Embryonic facial prominence (tissue), 1 donor: ENCODE measurements around the gene TC2N.
"Not testable (repeated sequence)": the region's sequence is repeated elsewhere in the genome, so short reads cannot be mapped to it uniquely, and the experiment has no call there.

Experiments
- DNase-seq: peaks from one replicate; pipeline ENCODE4 v3.0.0-alpha.2; 2016; ENCODE audit errors: extremely low spot score

Gene TC2N

DNA sequence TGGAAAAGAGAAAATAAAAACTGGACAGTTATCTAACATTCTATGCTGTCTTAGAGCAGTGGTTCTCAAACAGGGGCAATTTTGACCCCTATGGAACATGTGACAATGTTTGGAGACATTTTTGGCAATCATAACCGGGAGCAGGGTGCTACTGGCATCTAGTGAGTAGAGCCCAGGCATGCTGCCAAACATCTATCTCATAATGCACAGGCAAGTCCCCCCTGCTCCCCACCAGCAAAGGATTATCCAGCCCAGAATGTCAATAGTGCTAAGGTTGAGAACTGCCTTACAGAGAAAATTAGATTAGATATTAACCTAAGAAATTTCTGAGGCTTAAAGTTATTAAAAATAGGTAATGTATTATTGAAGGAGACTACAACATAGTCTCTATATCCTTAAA, 112.5 kb downstream of the TC2N start:
- no peak for DNase-seq

DNA sequence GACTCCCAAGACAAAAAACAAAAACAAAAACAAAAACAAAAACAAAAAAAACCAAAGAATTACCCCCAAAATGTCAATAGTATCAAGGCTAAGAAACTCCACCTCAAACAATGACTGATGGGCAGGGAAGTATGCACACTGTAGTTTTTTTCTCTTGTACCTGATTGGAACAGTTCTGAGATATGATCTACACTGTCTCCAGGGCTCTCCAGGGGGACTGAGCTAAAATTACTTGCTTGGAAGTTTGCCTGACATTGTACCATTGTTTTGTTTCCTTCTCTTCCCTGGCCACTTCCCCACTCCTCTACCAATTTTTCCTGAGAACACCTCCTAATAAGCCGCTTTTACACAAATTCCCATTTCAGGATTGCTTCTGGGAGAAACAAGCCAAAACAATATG, 113.2 kb downstream of the TC2N start:
- no peak for DNase-seq

DNA sequence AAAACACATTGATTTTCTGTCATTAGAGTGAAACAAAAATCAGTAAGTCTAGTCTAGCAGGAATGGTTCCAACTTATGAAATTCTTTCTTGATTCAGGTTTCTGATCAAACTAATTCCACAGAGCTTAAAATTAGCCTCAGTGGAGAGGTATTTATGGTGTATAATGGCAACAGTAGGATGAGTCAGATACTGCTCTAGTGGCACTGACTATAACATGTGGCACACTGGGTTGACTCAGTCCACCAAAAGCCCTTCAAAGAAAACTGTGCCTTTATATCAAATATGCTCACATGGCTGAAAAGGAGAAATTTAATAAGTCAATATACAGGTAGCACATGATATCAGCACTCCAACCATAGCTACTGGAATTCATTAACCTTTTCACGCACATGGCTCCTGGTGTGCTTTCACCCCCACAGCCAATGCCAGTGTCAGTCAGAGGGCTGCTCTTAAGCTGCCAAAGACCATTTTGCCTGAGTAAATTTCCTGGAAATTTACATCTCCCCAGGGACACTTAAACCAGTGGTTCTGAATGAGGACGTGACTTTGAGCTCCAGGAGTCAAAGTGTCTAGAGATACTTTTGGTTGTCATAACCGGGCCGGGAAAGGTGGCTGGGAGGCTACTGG, 113.7 kb downstream of the TC2N start:
- DNase-seq, result no peak

DNA sequence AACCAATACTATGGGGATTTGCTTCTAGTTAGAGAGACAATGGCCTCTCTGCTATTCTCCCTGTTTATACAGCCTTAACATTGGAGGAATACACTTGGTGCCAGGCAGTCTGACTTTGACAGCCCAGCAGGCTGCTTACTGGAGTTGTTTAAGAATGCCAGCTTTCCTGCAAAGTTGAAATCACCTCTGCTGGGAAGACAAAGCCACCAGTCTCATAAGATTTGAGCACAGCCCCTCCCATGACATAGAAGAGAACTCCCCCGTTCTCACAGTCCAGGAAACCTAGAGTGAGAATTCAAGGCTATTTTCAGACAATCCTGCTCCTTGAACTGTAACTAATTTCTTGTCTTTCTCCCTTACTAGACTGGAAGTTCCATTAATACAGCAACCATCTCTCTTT, 114.4 kb downstream of the TC2N start:
- DNase-seq, result no peak

DNA sequence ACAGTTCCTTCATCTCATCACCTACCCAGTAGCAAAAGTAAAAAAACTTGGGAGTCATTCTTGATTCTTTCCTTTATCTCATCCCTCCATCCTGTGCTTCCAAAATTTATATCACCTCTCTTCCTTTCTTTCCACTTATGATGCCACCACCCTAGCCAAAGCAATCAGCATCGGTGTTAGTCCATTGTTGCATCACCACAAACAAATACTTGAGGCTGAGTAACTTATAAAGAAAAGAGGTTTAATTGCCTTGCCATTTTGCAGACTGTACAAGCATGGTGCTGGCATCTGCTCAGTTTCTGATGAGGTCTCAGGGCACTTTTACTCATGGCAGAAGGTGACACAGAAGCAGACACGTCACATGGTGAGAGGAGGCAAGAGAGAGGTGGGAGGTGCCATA, 115.6 kb downstream of the TC2N start:
- no peak for DNase-seq

DNA sequence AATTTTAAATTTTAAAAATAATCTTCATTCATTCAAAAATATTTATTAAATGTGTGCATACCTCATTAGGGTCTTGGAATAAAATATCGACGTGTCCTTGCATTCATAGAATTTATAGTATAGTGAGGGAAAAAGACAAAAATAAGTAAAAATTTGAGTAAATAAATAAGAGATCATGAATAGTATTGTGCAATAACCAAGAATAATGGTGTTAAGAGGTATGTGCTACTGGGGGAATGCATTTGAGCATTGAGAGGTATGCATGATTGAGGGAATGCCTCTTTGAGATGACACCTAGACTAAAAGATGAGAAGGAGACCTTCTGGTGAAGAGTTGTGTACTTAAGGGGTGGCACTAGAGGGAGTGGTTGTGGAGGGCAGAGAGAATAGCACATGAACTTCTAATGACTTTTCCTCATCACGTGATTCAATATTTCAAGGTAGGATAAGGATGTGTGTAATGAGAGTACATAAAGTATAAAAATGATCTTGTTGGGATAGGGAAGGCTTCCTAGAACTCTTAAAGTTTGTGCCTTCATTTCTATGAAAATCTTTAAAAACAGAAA, 116.6 kb downstream of the TC2N start:
- no peak for DNase-seq

DNA sequence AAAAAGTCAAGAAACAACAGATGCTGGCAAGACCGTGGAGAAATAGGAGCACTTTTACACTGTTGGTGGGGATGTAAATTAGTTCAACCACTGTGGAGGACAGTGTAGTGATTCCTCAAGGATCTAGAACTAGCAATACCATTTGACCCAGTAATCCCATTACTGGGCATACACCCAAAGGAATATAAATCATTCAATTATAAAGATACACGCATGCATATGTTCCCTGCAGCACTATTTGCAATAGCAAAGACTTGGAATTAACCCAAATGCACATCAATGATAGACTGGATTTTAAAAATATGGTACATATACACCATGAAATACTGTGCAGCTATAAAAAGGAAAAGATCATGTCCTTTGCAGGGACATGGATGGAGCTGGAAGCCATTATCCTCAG, 117.5 kb downstream of the TC2N start:
- no peak for DNase-seq

DNA sequence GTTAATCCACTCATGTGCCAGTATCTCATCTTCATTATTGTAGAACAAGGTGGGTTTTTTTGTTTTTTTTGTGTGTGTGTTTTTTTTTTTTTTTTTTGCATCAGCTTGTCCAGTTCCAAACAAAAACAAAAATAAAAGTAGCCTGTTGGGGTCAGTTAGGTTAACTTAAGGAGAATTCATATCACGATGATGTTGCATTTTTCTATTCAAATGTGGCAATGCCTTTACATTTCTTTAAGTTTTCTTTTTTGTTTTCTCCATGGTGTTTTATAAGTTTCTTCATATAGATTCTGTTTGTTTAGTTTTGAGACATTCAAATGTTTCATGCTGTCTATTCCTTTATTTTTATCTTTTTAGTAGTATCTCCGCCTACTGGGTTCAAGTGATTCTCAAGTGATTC, 119.3 kb downstream of the TC2N start:
- DNase-seq, result no peak

DNA sequence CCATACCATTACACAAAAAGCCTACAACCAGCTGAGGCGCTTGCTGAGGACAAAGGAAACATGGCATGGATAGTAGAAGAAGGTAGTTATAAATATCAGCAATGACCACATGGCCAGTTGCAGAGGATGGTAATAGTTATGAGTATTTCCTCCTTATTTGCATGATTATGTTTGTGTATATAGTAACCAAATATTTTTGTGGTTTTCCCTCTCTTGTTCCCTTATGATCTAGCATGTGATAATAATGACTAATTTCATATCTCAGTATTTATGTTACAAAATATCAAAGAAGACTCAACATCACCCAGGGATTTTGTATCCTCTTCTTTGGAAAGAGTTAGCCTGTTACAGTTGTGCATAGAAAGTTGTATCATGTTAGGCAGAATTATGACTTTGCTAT, 122.0 kb downstream of the TC2N start:
- DNase-seq, result no peak

DNA sequence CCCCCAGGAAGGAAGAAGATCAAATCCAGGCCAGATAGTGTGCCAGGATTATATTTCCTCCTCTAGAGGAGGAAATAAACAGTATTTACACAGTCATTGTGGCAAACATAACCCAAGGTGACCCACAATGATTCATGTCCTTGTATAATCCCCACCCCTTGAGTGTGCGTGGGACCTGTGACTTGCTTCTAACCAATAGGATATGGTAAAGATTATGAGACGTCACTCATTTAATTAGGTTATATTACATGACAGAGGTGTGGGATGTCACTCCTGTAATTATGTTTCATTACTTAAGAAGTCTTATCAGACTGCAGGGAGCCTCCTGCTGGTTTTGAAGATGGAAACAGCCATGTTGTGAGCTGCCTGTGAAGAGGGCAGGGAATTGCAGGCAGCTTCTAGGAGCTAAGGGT, 123.3 kb downstream of the TC2N start:
- no peak for DNase-seq

DNA sequence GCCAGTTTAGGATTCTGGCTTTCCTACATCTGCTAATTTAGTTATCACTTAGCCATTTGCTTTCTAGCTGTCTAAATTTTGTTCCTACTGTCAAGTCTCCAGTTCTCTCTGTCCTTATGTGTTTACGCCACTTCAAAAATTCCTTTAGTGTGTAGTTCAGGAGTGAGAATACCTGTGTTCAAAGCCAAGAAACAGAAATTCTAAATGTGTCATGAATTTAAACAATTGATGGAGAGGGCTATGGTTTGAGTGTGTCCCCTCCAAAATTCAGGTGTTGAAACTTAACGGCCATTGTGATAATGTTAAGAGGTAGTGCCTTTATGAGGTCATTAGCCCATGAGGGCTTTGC, 124.1 kb downstream of the TC2N start:
- no peak for DNase-seq

DNA sequence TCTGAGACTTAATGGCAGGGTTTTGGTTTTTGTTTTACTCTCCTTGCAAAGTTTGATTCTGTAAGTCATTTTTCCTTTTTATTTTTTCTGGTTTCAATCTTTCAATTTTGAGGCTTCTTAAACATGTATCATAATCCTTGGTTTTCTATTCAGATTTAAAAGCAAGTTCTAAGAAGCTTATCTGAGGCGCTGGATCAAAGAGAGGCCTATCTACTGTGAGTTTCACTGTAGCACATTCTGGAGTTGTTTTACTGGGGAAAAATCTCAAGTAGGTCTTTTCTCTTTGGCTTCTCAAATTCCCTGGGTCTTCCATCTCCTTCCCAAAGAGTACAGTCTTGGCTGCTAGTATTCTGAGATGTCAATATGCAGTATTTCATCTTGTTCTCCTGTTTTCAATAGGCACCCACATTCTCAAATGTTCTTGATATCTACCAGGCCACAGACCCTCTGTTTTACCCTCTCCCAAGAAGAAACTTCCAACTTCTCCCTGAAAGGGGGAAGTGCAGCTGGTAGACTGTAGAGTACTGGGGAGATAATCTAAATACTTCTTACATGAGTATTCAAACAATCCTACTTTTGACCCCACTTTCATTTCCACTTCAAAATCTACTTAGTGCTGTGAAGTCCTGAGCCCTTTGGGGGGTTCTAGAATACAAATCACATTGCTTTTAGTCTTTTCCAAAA, 124.6 kb downstream of the TC2N start:
- no peak for DNase-seq

DNA sequence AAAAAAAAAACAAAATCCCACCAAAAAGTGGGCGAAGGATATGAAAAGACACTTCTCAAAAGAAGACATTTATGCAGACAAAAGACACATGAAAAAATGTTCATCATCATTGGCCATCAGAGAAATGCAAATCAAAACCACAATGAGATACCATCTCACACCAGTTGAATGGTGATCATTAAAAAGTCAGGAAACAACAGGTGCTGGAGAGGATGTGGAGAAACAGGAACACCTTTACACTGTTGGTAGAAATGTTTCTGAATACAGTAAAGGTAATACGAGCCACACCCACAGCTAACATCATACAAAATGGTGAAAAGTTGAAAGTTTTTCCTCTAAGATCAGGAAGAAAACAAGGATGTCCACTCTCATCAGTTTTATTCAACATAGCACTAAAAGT, 127.5 kb downstream of the TC2N start:
- not testable (repeated sequence) for DNase-seq

DNA sequence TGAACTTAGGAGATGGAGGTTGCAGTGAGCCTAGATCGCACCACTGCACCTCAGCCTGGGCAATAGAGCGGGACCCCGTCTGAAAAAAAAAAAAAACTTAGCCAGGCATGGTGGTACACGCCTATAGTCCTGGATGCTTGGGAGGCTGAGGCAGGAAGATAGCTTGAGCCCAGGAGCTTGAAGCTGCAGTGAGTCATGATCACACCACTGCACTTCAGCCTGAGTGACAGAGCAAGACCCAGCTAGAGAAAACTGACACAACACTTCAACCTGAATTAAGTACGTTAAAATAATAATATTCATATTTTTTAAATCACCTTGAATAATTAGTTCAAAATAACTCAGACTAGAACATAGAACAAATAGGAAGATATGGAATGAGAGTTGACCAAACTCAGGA, 129.7 kb downstream of the TC2N start:
- DNase-seq, result no peak

DNA sequence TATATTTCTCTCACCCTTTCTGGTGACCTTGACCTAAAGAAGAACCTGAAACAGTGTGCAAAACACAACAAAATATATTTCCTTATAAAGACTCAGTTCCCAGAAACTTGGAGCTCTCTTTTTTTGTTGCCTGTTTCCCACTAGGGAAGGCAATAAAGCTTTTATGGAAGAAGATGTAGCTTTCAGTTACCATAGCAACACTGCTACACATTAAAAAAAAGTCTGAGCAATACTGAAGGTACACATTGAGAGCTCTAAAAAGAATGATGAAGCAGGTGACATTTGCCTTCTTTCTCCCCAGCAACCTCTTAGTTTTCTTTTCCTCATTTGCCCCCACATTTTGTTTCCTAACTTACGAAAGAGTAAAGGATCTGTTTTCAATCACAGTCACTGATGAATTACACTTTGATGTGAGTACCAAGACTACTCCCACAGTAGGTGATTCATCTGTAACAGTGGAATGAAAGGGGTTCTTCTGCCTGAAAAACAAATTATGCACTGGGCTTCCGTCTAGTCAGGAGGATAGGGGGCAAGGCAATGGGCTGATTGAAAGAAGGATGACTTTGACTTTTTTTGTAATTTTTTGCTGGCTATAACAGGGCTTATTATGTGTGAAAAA, 134.4 kb downstream of the TC2N start:
- DNase-seq, result no peak

DNA sequence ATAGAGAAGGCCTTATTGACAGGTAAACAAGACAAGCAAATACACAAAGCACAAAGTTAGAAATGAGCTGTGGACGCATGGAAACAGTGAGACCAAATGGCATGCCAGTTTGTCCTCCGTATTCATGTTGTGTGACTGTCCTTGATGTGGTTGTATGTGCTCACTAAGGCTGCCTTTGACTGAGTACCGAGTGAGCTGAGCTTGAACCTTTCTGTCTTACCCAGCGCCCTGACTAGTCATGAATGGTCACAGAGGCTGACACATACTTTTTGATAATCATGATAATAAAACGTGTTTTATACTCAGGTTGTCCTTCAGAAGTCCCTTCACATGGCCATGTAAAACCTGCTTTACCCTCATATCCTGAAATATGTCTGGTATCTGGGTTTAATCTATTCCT, 134.9 kb downstream of the TC2N start:
- DNase-seq, result no peak

DNA sequence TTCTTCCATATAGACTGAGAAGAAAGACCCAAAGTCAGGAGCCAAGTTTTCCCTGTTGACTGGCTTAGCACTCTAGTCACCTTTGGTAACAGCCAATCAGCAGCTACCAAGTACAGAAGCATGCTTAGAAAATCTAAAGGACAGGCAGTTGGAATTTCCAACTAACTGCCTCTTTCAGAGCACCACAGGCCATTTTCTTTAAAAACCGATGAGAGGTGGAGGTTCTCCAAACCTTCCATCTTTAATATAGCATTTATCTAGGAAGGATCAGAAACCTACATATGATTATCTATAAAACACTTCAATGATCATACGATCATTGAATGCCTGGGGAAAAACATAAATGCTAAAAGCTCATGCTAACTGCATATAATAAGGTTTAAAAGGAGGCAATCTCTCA, 135.3 kb downstream of the TC2N start, which contains the start of gene CATSPERB:
CATSPERB (minus strand) TSS at position 101 of the 400 bp plus-strand sequence. CDS start 2,607 bp downstream, outside the sequence.
- no peak for DNase-seq

DNA sequence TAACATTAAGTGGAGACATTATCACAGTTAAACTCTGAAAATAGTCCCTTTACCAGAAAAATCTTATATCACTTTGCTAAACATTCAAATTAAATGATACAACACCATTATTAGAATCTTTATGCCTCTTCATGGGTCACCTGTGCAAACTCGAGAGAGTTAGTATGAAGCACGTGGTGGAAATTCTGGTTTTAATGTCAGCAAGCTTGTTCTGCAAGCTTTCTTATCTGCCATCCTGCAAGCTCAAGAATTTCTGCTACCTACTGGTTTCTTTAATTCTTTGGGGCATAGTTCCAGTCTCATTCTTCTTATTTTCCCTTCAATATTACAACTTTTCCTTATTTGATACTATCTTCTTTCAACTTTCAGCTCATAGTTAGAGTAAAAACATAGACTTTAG, 136.3 kb downstream of the TC2N start:
- DNase-seq, result no peak

DNA sequence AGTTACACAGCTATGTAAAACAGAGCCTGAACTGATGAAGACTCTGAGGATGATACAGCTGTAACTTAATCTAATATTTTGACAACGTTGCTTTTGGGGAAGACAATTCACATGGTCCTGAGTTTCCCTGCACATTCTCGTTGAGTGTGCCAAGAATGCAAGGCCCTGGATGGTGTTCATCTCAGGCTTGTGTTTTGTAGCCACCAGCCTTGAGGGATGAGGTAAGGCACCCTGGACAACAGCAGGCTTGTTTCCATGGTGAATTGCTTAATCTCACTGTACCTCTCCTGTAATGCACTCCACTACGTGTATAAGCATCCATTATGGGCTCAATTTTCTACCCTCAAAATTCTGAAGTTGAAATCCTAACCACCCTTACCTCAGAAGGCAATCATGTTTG, 137.6 kb downstream of the TC2N start:
- no peak for DNase-seq
